GM19397 (cell line): Measurements from ENCODE around the gene STAT6.

Experiments used
- ATAC-seq: cut with Tn5 transposase; IDR thresholded peaks from one replicate; pipeline ENCODE4 v1.9.1; 2021; ENCODE audit warnings: mild to moderate bottlenecking, moderate library complexity; ENCODE audit not compliant: unreplicated experiment

The STAT6 gene

GRCh38 chr12:57103856-57104255 is 7.3 kb downstream of the STAT6 start:
- ATAC-seq = no peak

DNA sequence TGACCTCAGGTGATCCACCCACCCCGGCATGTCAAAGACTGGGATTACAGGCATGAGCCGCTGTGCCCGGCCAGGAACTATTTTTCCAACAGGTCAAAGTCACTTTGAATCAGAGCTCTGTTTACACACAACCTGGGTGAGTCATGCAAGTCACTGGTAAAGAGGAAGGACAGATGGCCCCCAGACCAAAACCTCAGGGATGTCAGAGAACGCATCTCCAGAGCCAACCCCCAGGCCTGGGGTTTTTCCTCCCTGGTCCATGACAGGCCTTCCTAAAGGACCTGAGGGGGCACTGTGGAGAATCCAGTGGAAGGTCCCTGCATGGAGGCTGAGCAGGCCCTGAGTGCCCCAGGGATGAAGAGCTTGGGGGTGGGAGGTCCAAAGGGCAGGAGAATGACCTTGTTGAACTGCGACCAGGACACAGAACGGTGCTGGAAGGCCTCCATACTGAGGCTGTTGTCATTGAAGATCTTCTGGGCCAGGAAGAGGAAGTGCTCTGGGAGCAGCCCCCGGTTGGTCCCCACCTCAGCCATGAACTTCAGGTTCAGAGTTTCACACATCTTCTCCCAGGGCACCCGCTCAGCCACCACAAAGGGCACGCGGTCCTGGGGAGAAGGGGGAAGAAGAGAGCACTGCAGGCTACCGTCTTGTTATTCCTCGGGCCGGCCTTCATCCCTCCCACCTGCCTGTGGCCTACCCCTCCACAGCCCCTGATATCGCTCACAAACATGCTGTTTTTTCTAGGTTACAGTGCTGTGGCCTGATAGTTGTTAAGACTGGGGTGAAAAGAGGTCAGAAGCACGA is 9.1 kb downstream of the STAT6 start:
- ATAC-seq = no peak

DNA sequence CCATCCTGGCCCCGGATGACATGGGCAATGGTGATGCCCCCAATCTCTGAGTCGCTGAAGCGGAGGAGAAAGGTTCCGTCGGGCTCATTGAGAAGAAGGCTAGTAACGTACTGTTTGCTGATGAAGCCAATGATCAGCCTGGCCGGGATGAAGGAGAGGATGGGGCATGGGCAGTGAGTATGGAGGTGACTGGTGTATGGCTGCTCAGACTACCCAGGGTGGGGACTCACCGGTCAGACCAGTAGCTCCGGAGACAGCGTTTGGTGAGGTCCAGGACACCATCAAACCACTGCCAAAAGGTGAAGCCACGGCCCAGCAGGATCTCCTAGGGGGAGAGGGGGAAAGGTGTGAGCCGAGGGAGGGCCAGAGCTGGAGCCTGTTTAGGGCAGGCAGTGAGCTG is 11.4 kb downstream of the STAT6 start:
- ATAC-seq = no peak

GRCh38 chr12:57099047-57099714 is 12.0 kb downstream of the STAT6 start:
- ATAC-seq = no peak

DNA sequence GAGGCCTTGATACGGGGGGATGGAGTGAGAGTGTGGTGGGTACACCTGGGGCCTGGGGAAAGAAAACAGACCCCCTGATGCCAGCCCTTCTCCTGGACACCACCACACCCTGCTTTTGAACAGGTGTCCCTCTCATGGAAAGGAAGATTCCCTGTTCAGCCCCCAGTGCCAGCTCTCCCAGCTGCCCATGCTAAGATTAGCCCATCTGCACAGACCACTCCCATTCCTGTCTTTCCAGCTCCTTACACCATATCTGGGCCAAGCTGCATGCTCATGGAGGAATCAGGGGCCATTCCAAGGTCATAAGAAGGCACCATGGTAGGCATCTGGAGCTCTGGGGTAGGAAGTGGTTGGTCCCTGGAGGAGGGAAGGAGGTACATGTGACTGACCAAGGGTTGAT is 12.6 kb downstream of the STAT6 start:
- ATAC-seq = no peak

DNA sequence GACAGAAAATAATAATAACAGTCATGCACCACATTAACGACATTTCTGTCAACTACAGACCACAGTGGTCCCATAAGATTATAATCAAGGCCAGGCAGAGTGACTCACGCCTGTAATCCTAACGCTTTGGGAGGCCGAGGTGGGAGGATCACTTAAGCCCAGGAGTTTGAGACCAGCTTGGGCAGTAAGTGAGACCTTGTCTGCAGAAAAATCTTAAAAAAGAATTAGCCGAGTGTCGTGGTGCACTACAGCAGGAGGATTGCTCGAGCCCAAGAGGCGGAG is 13.7 kb downstream of the STAT6 start:
- no peak for ATAC-seq

GRCh38 chr12:57096748-57097553 is 14.2 kb downstream of the STAT6 start:
- no peak for ATAC-seq

GRCh38 chr12:57096099-57096572 is 15.0 kb downstream of the STAT6 start:
- ATAC-seq = no peak

GRCh38 chr12:57095440-57095839 is 15.7 kb downstream of the STAT6 start:
- ATAC-seq = no peak

DNA sequence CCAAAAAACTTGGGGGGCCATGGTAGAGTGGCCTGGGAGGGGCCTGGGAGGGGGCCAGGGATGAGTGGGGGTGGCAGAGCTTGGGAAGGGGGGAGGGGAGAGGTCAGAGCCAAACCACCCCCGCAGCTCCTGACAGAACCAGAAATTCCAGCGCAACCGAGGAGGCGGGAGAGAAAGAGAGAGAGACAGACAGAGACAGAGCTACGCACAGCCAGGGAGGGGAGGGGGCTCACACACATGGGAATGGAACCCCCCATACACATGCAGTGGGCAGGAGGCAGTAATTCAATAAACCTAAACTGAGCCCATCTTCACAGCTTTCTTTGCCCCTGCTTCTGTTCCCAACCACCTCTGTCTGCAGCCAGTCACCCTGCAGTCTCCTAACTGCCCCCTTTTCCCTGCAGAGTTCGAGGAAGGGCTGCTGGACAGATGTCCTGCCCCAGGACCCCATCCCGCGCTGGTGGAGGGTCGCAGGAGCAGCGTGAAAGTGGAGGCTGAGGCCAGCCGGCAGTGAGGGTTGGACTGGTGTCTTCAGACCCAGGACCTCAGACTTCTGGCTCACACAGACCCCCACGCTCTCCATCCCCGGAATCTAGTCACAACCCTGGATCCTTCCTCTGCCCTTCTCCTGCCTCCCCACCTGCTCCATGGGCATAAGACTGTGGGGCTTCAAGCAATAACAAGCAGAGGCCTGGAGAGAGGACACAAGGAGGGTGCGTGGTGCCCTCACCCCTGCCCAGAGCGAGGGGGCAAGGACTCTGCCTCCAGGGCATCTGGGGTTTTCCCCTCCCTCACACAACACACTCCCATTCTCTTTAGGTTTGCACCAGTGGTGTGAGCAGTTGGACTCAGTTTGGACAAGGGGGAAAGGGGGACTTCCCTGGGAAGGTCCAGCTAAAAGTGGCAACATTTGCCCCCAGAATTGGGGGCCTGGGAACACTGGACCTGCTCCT is 16.7 kb downstream of the STAT6 start:
- ATAC-seq = no peak

DNA sequence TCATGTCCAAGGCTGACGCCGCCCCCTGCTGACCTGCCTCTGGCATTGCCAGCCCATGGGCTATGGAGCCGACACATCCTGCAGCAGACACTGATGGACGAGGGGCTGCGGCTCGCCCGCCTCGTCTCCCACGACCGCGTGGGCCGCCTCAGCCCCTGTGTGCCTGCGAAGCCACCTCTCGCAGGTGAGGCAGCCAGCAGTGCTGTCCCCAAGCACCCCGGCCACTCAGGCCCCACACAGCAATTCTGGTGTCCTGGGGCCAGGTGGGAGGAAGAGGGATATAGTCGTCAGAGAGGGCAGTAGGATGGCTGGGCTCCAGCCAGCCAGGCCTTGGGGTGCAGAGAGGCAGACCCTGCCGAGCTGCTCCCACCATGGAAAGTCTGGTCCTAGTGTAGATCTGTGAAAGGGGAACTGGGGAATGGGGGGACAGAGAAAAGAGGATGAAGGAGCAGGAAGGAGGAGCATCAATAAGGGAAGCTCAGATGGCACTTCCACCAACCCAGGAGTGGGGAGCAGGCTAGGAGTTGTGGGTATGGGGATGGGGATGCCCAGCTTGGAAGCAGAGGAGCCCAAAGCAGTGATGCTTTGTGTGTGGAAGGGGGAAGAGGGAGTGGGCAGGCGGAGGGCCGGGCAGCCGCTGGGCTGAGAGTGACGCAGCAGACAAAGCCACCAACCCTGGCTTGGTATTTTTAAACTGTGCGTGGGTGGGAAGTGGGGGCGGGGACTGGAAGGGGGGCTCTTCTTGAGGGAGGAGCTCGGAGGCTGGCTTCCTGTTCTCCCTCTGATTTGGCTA is 17.6 kb downstream of the STAT6 start:
- no peak for ATAC-seq

- ATAC-seq = no peak
Measured at GRCh38 chr12:57092876-57093414, 18.2 kb downstream of the STAT6 start.

DNA sequence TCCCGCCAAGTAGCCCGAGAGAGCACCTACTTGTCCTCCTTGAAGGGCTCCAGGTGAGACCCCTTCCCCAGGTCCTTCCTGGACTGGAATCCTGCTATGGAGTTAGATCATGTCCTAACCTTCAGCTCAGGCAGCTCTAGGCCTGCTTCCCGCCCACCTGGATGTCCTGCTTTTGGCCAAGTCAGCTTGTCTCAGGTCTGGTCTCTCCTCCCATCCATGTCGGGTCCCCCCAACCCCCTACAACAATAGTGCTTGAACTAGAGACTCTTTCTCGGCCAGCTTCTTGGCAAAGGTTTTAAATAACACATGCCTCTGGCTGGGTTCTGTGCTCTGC is 18.7 kb downstream of the STAT6 start:
- no peak for ATAC-seq

- no peak for ATAC-seq
Measured at GRCh38 chr12:57091638-57092528, 19.3 kb downstream of the STAT6 start.

- no peak for ATAC-seq
Measured at GRCh38 chr12:57090924-57091637, 20.1 kb downstream of the STAT6 start.

DNA sequence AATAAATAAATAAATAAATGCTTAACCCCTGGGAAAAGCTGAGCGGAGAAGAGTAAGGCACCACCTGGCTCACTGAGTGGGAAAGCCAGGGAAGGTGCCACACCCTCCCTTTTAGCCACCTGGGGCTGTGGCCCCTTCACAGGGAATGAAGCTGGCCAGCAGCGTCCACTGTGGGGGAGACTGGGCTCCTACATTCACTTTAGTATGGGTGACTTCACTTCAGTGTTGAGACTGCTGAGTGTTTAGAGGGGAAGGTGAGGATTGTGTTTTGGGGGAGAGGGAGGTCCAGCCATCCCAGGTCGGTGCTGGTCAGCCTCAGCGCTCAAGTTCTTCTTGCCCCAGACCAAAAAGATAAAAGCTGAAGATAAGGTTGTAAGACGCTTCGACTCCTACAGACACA is 20.7 kb downstream of the STAT6 start:
- no peak for ATAC-seq

DNA sequence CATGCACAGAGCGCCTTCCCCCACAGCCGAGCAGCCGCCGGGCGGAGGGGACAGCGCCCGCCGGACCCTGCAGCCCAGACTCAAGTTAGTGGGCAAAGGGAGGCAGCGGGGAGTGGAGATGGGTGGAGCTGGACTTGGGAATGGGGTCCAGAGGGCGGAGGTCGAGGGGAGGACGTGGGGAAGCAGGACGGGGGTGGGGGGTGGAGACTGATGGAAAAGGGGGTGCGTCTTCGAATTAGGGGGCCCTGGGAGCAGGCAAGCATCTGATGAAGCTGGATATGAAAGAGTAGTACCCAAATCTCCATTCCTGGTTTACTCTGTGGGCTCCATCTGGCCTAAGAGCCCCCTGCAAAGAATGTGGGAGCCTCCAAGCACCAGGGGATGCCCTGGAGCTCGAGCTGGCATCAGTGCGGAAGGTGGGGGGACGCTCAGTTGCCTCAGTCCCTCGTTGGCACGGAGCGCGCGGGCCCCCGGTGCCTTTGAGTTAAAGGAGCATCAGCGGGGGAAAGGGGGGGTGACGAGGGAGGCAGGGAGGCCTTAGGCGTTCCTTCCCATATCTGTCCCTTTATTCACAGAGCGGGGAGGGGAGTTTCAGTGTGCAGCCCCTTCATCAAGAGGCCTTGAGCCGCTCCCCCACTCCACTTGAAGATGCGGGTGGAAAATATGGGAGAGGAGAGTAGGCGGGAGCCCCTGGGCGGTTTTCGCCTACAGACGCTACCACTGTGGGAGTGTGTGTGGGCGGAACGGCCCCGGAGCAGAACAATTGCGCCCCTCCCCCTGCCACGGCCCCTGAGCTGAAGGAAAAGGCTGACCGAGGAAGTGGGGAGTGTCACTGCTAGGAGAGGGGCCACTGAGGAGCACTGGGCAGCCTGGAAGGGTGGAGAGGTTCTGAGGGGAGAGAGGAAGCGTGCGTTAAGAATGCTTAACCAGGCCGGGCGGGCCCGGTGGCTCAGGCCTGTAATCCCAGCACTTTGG is 21.6 kb downstream of the STAT6 start:
- ATAC-seq = no peak
